Measurements from ENCODE around the gene SOSTDC1.
"Not testable (repeated sequence)": the region's sequence is repeated elsewhere in the genome, so short reads cannot be mapped to it uniquely, and the experiment has no call there.

Gene SOSTDC1, protein sequence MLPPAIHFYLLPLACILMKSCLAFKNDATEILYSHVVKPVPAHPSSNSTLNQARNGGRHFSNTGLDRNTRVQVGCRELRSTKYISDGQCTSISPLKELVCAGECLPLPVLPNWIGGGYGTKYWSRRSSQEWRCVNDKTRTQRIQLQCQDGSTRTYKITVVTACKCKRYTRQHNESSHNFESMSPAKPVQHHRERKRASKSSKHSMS

DNA sequence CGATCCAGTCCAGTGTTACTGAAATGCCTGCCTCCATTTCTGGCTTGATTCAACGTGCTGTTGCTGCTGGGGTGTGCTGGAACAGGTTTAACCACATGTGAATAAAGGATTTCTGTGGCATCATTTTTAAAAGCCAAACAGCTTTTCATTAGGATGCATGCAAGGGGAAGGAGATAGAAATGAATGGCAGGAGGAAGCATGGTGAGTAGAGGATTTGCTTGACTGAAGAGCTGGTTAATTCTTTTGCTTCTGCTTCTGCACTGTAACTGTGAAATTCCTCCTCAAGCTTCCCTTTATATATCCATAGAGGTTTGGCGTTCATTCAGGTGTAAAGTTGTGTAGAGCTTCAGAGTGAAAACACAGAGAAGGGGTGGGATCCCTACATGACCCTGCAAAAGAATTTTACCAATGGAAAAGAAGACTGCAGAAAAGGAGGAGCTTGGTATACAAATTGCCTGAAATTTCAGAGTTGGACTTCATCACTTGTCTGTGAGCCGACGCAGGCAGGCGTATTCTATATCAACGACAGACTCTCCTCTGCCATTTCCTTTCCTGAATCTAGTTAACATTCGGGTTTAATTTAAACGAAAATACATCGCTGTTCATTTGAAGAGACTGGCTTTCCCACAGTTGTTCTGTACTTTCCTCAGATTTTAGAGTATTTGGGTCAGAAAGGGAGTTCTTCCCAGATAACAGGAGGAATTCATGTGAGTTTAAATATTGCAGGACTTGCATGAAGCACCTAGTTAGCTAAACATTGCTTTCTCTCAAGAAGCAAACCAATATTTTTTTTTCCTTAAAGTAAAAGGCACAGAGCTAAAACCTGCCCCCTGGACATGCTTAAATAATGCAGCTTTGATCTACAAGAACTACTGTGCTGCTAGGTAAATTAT is at the start of gene SOSTDC1:
SOSTDC1 (minus strand) TSS at position 270 of the 893 bp plus-strand sequence; CDS start at position 200, 70 bp downstream.
- no peak for DNase-seq

DNA sequence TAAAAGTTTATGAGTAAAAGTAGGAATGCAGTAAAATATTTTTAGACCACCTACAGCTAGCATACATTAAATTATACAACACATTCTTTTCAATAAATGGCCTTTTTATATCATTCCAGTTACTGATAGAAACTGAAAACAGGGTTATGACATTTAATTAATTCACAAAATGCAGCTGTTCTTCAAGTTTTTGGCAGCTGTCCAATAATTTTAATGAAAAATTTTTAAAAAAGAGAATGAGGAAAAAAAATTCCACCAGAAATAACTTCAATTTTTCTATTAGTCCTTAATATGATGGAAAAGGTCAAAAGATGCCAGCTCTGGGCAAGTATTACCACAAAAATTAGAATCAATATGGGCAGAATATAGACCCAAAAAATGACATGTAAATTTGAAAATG is 49.2 kb upstream of the SOSTDC1 start:
- no peak for DNase-seq

DNA sequence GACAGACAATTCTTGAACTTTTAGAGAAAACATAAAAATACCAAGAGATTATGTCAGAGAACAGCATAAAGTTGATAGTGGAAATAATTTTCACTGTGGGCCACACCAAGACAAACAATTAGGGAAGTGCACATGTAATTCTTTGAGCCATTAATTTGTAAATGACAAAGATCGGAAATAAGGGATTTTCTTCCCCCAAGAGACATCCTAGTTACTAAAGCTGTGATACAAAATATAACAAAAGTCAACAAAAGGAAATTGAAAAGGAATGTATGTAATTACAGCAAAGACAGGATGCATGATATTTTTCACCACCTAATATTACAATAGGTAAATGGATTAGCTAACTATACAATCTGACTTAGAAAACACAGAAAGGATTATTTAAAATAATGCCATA is 48.7 kb upstream of the SOSTDC1 start:
- DNase-seq = no peak

DNA sequence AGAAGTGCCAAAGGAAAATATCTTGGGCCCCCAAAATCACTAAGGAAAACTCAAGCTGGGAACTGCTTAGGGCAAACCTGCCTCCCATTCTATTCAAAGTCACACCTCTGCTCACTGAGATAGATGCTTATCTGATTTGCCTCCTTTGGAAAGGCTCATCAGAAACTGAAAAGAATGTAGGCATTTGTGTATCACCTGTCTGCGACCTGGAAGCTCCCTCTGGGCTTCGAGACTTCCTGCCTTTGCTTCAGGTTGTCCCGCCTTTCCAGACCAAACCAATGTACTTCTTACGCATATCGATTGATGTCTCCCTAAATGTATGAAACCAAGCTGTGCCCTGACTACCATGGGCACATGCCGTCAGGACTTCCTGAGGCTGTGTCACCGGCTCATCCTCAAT is 46.6 kb upstream of the SOSTDC1 start:
- no peak for DNase-seq

DNA sequence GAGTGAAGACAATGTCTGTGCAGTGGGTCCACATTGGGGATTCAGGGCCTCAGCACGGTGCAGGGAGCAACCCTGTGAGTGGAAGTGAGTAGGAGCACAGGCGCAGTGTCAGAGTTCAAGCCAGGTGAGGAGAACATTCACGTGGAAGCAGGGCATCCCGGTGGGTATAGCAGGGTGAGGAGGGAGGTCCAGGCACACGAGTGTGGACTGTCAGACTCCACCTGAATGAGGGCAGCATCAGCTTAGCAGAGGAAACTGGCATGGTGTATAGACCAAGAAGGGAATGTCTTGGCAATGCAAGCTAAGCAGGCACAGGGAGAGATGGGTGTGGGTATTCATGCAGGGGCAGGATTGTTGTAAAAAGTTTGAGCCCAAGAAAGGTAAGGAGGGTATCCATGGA is 45.8 kb upstream of the SOSTDC1 start:
- DNase-seq = no peak

DNA sequence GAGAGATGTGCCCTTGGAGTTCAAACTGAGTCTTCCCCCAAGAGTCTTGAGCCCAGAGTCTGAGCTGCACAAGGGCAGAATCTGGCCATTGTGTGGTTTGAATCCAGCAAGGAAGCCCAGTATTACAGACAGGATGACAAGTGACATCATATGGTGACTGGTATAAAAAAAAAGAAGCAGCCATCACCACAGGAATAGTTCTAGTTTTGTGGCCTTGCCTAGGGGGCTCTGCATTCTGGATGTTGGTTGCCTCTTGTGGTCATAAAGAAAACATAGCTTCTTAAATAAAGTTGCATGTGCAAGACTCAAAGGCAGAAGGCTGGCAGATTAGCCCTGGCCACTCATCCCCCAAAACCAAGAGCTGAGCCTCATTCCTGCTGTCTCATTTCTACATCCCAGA is 44.3 kb upstream of the SOSTDC1 start:
- no peak for DNase-seq

DNA sequence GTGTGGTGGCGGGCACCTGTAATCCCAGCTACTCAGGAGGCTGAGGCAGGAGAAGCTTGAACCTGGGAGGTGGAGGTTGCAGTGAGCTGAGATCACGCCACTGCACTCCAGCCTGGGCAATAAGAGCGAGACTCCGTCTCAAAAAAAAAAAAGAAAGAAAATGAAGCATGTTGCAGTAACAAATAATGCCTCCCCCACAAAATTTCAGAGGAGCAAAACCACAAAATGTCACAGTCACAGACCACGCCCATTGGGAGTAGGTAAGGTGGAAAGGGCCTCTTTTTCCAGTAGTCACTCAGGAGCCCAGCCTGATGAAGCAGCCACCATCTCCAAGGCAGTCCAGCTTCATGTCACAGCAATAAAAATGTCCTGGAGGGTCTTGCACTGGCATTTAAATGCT is 40.9 kb upstream of the SOSTDC1 start:
- DNase-seq = not testable (repeated sequence)

DNA sequence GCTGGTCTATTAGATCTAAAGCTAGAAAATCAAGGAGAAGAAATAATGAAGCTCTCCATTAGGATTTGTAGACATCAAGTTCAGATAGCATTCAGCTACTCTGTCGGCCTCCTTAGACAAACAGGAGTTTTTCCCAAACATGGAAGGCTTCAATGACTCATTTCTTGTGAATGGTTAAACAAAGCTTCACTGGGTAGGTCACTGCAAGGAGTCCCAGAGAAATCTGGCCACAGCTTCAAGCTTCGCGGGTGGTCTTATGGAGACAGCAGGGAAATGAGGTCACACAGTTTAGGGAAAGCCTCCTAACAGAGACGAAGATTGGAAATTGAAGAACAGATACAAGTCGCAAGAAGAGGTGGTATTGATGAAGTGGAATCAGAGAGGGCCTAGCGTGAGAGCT is 38.5 kb upstream of the SOSTDC1 start:
- DNase-seq = no peak

DNA sequence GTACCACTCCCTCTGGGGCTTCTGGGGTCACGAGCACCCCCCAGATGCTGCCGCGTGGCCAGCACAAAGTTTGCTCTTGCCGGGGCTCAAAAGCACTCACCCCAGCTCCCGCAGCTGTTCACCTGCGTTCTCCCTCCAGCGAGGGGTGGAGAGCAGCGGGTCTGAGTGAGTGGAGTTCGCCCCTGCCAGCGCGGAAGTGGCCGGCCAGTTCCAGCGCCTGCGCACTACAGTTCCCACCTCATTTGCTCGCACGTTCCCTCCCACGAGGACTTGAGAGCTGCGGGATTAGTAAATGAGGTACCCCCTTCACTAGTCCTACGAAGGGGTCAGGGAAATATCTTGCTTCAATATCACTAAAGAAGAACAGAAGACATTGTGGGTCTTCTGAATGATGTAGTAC is 36.8 kb upstream of the SOSTDC1 start:
- DNase-seq = no peak

DNA sequence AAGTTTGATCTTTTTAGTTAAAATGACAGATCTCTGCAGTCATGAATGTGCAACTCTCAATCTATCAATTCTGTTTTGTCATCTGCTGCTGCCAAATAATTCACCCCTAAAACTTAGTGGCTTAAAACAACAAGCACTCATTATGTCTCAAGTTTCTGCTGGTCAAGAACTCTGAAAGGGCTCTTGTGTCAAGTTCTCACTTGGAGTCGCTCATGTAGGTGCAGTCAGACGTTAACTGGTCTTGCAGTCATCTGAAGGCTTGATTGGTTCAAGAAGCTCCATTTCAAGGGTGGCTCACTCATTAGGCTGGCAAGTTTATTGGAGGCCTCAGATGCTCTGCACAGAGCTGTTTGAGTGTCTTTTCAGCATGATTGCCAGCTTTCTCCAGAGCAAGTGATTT is 32.6 kb upstream of the SOSTDC1 start:
- no peak for DNase-seq

DNA sequence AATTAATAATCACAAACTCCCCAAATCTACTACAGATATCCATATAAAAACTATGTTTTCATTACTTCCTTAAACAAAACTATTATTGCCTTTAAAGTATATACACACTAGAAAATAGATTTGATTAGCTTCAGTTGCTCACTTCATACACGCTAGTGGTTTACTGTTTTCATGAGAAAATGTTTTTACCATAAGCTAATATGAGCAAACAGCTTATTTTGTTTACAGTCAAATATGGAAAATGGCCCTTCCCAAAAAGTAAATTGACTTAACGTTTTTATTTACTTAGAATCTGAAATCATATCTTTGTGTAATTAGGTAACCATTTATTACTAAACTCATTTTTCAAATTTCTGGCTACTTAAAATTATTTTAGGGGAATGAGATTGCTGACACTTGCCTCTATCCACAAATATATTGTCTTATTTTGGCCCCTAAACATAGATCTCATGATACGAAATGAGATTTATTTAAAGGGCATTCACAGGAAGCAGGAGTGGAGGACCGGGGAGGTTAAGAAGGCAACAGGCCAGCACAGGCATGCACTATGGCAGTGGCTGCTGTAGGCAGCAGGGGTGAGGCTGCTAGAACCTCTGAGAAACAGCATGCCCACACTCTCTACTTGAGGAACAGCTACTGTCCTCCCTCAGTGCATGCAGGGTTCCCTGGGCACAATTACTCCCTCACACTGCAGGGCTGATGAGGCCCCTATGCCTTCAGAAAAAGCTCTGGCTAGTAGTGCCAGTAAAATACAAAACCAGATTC is 29.6 kb upstream of the SOSTDC1 start:
- DNase-seq = no peak

DNA sequence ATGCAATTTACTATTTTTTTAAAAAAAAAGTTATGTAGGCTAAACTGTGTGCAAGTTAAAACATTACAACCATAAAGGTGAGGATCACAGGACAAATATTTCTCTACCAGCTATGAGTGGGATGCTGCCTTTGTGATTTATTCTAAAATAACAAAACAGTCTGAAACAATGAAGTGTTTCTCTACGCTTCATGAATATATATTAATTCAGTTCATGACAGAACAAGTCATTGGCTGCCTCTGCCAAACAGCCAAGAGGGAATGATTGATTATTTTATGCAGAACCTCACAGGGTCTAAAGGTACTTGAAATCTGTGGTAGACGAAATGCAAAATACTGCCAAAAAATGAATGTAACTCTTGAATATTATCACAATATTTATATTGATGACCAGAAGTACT is 29.0 kb upstream of the SOSTDC1 start:
- DNase-seq = no peak

DNA sequence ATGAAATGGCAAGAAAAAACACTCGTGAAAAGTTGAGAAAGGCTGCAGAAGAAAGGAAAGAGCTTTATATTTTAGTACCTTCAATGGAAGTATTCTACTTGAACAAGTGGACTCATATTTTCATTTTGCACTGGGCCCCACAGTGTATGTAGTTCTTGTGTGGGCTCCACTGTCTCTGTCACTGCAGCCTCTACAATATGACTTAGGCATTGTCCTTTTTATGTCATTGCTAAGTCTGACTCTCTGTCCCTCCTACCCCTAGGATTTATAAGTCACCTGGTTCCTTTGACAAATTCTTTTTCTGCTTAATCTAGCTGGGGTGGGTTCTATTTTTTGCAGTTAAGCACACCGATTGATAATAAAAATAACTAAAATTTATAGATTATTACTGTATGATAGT is 27.7 kb upstream of the SOSTDC1 start:
- DNase-seq = no peak

DNA sequence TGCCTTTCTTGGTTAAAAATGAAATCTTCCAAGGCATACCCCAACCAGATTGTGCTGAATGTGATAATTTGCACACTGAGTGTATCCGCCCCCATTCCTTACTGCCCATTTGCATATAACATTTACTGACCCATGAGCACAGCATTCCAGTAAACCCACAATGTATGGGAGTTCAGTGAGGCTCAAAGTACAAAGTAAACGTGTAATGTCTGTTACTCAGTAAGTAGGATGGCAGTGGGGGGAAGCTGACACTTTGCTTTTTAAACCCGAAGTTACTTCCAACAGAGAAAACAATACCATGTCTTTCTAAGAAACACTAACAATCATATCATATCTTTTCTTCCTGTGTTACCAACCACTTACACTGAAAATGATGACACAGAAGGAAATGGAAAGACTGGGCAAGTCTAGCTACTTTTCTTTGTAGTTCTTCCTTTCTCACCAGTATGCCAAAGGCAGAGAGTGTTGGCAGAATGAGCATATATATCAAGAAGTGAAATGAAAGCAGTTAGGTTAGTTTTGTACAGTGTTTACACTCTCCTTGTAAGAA is 27.1 kb upstream of the SOSTDC1 start:
- no peak for DNase-seq

DNA sequence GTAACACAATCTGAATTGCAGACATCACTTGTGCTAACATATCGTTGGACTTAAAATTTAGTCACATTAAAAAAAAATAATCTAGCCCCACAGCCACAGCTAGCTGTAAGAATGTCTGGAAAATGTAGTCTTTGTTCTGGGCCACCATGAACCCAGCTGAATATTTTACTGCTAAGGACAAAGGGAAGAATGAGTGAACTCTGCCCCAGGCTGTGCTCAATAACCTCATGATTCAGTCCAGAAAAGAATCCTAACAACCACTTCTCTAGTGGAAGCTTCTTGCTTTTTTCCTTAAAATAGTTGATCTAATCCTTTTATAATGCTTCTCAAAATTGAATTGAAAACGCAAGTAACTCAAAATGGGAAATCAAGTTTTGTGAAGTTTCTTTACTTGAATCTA is 25.6 kb upstream of the SOSTDC1 start:
- DNase-seq = no peak

DNA sequence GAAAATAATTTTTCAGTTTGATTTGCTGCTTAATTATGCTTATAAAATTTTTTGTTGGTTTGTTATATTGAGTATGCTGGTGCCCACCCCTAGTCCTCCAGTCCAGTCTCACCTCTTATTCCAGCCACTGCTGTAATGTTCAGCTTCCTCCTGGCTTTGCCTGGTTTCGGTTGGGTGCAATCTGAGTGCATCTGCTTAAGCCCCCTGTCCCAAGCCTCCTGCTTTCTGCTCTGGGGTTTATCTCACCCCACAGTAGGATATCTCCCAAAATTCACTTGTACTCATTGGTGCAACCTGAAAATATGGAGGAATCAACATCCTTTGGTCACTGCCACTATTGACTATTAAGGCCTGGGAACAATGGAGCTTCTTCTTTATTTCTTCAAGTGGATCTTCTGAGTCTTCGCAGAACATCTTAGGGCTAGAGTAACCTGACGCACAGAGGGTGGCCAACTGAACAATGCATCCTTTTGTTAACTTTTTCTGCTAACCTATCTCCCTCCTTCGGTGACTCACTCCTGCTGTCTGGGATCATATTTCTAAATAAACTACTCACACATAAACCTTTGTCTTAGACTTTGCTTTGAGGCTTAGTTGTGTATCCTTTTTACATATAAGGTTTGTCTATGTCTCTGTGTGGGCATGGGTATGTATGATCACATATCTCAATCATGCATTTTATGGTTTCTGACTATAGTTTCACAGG is 19.1 kb upstream of the SOSTDC1 start:
- no peak for DNase-seq

DNA sequence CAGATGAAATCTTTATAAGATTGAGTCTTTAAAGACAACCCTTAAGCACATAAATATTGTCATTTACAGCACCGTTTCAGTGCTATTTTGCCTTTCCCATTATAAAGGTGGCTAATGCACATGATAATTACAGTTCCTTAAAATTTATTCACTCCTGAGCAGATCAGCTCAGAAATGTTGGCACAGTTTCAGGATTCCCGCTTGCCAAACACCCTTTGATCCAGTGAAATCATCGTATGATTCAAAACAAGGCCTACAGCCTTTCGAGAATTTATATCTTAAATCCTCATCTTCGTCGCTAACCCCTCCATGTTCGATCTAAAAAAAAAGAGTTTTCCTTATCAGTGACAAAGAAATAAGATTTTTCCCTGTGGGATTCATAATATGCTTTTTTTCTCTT is 14.1 kb upstream of the SOSTDC1 start:
- no peak for DNase-seq

DNA sequence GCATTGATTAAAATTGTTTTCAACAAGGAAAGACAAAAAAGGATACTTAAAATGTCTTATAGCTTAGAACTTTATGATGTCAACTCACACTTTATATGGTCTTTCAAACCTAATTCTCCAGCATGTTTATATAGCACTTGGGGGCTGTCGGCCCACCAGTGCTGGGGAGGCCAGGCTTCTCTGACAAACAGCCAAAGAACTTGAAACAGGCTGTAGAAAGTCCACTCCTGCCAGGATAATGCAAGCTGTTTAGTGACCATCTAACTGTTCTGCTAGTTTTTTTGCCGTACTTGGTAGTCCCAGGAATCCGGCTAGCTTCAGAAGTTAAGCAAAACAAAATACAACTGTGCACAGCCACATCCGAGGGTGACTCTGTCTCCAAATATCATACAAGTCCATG is 13.6 kb upstream of the SOSTDC1 start:
- DNase-seq = no peak

DNA sequence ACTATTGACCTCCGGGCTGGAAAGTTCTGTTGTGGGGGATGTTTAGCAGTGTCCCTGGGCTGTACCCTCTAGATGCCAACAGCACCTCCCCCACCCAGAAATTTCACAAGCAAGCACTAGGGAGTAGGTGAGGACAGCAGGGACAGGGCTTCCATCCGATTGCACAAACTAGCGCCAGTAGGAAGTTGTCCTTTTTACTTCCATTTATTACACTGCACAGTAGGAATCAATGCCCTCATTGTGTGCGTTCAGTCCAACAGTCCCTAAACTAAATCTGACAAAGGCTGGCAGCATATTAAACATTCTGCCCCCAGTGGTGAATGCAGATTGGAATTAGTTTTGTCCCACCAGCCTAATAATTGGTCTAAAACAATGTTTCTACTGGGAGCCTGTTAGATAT is 6.4 kb upstream of the SOSTDC1 start:
- DNase-seq = no peak

DNA sequence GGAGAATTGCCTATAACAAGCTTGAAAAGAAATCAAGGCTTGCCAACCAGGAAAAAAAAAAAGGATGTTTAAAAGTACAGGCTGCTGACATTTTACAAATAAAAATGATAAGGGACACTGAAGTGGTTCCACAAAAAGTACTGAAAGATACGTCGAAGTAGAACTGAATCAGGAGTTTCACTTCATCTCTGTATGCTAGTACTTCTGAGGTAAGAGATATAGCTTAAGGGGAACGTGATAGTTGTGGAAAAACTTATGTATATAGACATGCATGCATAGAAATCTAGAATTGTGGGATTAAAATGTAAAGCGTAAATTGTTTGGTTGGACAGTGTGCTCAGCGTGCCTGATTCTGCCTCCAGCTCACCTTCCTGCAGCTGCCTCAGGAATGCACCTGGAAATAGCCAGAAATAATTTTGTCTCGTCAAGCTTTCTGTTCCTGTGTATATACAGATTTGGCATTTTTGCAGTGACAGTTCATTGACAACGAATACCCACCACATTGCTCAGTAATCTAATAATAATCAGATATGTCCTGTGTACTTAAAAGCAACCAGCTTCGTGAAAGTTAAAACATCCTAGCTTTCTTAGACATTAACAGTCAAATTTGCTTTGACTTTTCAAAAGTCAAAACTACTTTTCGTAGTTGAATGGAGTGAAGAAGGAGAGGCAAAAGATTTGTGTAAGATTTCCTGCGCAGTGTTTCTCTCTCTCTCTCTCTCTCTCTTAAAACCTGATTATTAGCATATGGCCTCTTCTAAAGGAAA is 1.4 kb downstream of the SOSTDC1 start:
- DNase-seq = no peak

DNA sequence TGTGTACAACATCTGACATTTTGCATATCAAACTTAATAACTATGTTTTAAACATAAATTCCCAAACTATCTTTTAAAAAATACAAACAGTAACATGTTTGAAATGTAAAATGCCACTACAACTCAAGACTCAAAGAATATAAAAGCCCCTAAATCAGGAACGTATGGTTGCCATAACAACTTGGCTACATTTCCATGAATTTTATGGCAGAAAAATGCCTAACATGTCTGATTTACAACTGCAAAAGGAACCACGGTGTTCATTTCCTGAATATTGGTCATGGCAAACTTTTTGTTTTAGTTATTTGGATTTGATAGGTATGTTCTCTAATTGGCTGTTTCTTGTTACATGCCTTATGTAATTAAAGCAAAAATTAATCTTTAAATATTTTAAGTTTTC is 2.0 kb downstream of the SOSTDC1 start:
- no peak for DNase-seq

DNA sequence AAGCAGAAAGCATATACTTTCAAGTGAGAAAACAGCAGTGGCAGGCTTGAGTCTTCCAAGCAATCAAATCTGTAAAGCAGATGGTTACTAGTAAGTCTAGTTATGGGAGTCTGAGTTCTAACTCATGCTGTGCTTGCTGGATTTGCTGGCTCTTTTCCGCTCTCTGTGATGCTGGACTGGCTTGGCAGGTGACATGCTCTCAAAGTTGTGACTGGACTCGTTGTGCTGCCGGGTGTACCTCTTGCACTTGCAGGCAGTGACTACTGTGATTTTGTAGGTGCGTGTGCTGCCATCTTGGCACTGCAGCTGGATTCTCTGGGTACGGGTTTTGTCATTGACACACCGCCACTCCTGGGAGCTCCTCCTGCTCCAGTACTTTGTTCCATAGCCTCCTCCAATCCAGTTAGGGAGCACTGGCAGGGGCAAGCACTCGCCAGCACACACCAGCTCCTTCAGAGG is 3.1 kb downstream of the SOSTDC1 start:
- DNase-seq = no peak

Data from NCI-H187 treated with DMSO at 0.1 percent for 48 hours (cell line).